ENCODE results near the gene CA10.

The CA10 gene

DNA sequence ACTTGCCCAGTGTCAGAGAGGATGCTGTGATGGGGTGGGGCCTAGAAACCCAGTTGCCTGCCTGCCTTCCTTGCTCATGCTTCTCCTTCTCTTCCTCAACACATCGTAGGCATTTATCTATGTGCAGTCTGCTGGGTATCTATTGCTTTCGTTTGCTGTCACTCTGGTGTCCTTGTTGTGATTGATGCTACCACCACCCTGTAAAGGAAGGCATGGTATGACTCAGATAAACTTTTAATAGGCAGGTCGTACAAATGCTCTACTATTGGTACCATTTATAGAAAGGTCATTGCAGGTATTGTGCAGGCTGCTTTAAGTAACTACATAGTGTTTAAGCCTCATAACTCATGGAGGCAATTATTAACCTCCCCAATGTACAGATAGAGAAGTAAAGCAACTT, 529.3 kb downstream of the CA10 start:
- Histone ChIP-seq H3K27me3 (ENCODE audit: low read depth, low read length) (no peaks in the 10 kb centered on the region), H3K27ac (ENCODE audit: low read length) (no peak overlapping the region), H3K36me3 (ENCODE audit: control insufficient read depth in 1 of 2, insufficient read depth in 2 of 2, low read length in 2 of 2) (no peaks in the 10 kb centered on the region), H3K9me3 (ENCODE audit: control insufficient read depth in 1 of 2, low read length in 2 of 2) (no peaks in the 10 kb centered on the region), H3K4me3 (ENCODE audit: low read depth in 1 of 2, low read length in 2 of 2) (no peak overlapping the region), H3K4me1 (ENCODE audit: control insufficient read depth in 1 of 2, insufficient read depth in 2 of 2, low read length in 2 of 2) (no peaks in the 10 kb centered on the region)

DNA sequence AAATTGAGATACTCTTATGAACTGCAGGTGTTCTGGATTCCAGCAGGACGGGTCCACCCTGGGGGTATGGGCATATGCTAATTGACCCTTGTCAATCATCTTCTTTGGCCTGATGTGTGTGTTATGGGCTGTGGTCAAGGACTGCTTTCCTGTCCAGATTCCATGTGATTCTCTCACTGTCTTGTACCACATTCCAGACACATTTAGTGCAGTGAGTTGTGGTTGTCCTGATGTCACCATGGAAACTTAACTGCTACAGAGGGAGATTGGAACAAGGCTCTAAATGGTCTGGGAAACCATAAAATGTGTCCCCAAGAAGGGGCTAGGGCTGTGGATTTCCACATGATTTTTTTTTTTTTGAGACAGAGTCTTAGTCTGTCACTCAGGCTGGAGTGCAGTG, 530.7 kb downstream of the CA10 start:
- no peaks in the 10 kb centered on the region for H3K4me1 ChIP-seq (ENCODE audit: control insufficient read depth in 1 of 2, insufficient read depth in 2 of 2, low read length in 2 of 2)
- no peaks in the 10 kb centered on the region for H3K9me3 ChIP-seq (ENCODE audit: control insufficient read depth in 1 of 2, low read length in 2 of 2)
- no peaks in the 10 kb centered on the region for H3K27me3 ChIP-seq (ENCODE audit: low read depth, low read length)
- H3K27ac ChIP-seq (ENCODE audit: low read length): no peak overlapping the region
- H3K4me3 ChIP-seq (ENCODE audit: low read depth in 1 of 2, low read length in 2 of 2): no peak overlapping the region
- no peaks in the 10 kb centered on the region for H3K36me3 ChIP-seq (ENCODE audit: control insufficient read depth in 1 of 2, insufficient read depth in 2 of 2, low read length in 2 of 2)

DNA sequence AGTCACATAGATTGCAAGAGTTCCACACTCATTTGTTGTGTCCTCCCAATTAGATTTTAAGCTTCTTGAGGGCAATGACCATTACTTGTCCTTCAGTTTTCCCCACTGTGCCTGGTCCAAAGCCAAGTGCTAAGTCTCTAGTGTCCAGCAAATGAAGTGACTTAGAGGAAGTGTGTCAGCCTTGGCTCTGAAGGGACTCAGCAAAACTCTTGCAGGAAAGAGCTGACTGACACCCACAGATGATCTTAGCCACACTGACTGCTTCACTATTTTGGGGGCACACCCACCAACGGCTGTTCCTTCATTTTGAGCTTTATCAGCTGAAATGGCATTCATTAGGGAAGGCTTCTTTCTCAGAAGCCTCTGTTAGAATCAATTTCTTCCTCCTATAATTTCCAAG, 540.0 kb downstream of the CA10 start:
- Histone ChIP-seq H3K27me3 (ENCODE audit: low read depth, low read length) (no peaks in the 10 kb centered on the region), H3K36me3 (ENCODE audit: control insufficient read depth in 1 of 2, insufficient read depth in 2 of 2, low read length in 2 of 2) (no peaks in the 10 kb centered on the region), H3K4me3 (ENCODE audit: low read depth in 1 of 2, low read length in 2 of 2) (no peak overlapping the region), H3K9me3 (ENCODE audit: control insufficient read depth in 1 of 2, low read length in 2 of 2) (no peaks in the 10 kb centered on the region), H3K27ac (ENCODE audit: low read length) (no peak overlapping the region), H3K4me1 (ENCODE audit: control insufficient read depth in 1 of 2, insufficient read depth in 2 of 2, low read length in 2 of 2) (no peaks in the 10 kb centered on the region)

DNA sequence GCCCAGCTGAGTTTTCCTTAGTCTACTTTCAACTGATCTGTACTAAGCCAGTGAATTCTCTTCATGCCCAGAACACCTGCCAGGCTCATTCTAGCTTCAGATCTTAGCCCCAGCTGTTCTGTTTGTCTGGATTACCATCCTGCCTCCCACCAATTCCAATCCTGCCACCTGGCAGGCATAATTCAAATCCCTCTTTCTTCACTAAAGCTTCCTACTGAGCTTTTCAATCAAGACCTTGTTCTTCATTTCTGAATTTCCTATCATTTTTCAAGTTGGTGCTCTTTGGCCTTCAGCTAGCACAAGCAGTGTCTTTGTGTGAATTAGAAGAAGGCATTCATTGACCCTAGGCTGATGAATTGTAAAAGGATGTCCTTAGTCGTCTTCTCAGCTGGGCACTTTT, 540.5 kb downstream of the CA10 start:
- Histone ChIP-seq H3K27me3 (ENCODE audit: low read depth, low read length) (no peaks in the 10 kb centered on the region), H3K9me3 (ENCODE audit: control insufficient read depth in 1 of 2, low read length in 2 of 2) (no peaks in the 10 kb centered on the region), H3K4me1 (ENCODE audit: control insufficient read depth in 1 of 2, insufficient read depth in 2 of 2, low read length in 2 of 2) (no peaks in the 10 kb centered on the region), H3K36me3 (ENCODE audit: control insufficient read depth in 1 of 2, insufficient read depth in 2 of 2, low read length in 2 of 2) (no peaks in the 10 kb centered on the region), H3K4me3 (ENCODE audit: low read depth in 1 of 2, low read length in 2 of 2) (no peak overlapping the region), H3K27ac (ENCODE audit: low read length) (no peak overlapping the region)

DNA sequence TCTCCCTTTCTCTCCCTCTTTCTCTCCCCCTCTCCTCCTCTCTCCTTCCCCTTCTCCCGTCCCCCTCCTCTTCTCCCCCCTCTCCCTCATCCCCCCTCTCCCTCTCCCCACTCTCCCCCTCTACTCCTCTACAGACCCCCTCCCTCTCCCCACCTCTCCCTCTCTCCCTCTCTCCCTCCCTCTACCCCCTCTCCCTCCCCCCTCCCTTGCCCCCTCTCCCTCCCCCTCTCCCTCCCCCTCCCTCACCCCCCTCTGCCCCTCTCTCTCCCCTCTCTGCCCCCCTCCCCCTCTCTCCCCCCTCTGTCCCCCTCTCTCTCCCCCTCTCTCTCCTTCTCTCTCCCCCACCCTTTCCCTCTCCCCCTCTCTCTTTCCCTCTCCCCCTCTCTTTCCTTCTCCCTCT, 545.3 kb downstream of the CA10 start:
- H3K4me1 ChIP-seq (ENCODE audit: control insufficient read depth in 1 of 2, insufficient read depth in 2 of 2, low read length in 2 of 2): no peaks in the 10 kb centered on the region
- no peaks in the 10 kb centered on the region for H3K9me3 ChIP-seq (ENCODE audit: control insufficient read depth in 1 of 2, low read length in 2 of 2)
- H3K36me3 ChIP-seq (ENCODE audit: control insufficient read depth in 1 of 2, insufficient read depth in 2 of 2, low read length in 2 of 2): no peaks in the 10 kb centered on the region
- H3K27ac ChIP-seq (ENCODE audit: low read length): no peak overlapping the region
- H3K4me3 ChIP-seq (ENCODE audit: low read depth in 1 of 2, low read length in 2 of 2): no peak overlapping the region
- no peaks in the 10 kb centered on the region for H3K27me3 ChIP-seq (ENCODE audit: low read depth, low read length)

DNA sequence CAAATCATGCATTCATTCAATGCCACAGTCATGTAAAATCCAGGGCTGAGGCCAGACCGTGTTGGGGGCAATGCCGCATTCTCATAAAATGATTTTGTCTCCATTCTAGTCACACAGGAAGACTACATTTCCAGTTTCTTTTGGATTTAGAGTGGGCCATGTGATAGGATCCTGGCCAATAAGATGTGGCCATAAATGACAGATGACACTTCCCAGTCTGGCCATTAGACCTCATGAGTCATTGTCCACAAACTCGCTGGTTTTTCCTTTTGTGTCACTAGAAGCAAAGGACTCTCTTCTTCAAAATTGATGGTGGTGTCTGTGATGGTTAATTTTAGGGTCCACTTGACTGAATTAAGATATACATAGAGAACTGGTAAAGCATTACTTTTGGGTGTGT, 545.8 kb downstream of the CA10 start:
- Histone ChIP-seq H3K9me3 (ENCODE audit: control insufficient read depth in 1 of 2, low read length in 2 of 2) (no peaks in the 10 kb centered on the region), H3K36me3 (ENCODE audit: control insufficient read depth in 1 of 2, insufficient read depth in 2 of 2, low read length in 2 of 2) (no peaks in the 10 kb centered on the region), H3K27me3 (ENCODE audit: low read depth, low read length) (no peaks in the 10 kb centered on the region)

DNA sequence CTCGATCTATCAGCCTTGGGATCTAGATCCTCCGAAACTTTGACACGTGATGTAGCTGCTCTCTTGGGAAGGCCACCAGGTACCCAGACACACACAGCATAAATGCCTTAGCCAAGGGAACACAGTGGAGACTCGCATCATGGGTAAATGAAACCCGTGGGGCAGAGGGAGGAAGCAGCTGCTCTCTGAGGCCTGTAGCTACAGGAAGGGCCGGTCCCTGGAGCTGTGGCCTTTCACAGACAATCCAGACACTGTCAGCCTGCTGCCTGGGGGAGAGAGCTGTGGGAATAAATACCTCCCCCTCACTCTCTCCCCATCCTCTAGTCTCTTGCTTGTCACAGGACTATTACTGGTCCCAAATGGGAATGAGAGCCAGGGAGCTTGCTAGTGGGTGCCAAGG, 546.9 kb downstream of the CA10 start:
- Histone ChIP-seq H3K9me3 (ENCODE audit: control insufficient read depth in 1 of 2, low read length in 2 of 2) (no peaks in the 10 kb centered on the region), H3K4me3 (ENCODE audit: low read depth in 1 of 2, low read length in 2 of 2) (no peak overlapping the region), H3K27ac (ENCODE audit: low read length) (no peak overlapping the region), H3K27me3 (ENCODE audit: low read depth, low read length) (no peaks in the 10 kb centered on the region), H3K4me1 (ENCODE audit: control insufficient read depth in 1 of 2, insufficient read depth in 2 of 2, low read length in 2 of 2) (no peaks in the 10 kb centered on the region), H3K36me3 (ENCODE audit: control insufficient read depth in 1 of 2, insufficient read depth in 2 of 2, low read length in 2 of 2) (no peaks in the 10 kb centered on the region)

More for the DNA sequence above, 545.8 kb downstream of the CA10 start:
- no peaks in the 10 kb centered on the region for H3K4me1 ChIP-seq (ENCODE audit: control insufficient read depth in 1 of 2, insufficient read depth in 2 of 2, low read length in 2 of 2)
- H3K27ac ChIP-seq (ENCODE audit: low read length): no peak overlapping the region
- H3K4me3 ChIP-seq (ENCODE audit: low read depth in 1 of 2, low read length in 2 of 2): no peak overlapping the region

DNA sequence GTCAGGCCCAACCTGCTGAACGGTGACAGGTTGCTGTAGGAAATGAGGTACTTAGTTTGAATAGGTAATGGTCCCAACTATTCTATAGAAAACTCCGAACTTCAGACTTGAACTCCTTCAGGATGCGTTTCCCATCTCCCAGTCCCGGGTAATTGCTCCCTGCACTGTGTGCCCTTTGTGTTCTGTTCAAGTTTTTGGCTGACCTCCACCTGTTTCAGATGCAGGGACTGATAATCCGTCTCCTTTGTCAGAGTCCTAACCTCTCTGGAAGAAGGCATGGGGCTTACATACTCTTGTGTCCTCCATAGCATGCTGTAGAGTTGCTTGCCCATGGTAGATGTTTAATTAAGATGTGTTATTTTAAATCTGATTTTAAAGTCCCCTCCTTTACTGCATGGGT, 547.7 kb downstream of the CA10 start:
- no peaks in the 10 kb centered on the region for H3K36me3 ChIP-seq (ENCODE audit: control insufficient read depth in 1 of 2, insufficient read depth in 2 of 2, low read length in 2 of 2)
- no peaks in the 10 kb centered on the region for H3K4me1 ChIP-seq (ENCODE audit: control insufficient read depth in 1 of 2, insufficient read depth in 2 of 2, low read length in 2 of 2)
- H3K9me3 ChIP-seq (ENCODE audit: control insufficient read depth in 1 of 2, low read length in 2 of 2): no peaks in the 10 kb centered on the region
- H3K27ac ChIP-seq (ENCODE audit: low read length): no peak overlapping the region
- no peak overlapping the region for H3K4me3 ChIP-seq (ENCODE audit: low read depth in 1 of 2, low read length in 2 of 2)
- no peaks in the 10 kb centered on the region for H3K27me3 ChIP-seq (ENCODE audit: low read depth, low read length)

DNA sequence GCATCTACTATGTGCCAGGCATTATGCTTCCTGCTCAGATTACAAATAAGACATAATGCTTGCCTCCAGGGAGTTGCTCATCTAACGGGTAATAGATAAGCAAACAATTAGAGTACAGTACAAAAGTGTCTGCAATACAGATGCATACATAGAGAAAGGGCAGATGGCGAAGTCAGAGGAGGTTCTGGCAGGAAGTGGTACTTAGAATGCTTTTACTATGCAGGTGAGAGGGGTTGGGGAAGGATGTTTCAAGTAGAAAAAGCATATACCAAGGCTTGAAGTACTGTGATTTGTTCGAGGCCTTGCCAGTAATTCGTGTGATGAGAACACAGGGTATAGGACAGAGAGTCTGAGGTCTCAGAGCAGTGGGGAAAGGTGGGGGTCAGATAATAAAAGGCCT, 548.4 kb downstream of the CA10 start:
- Histone ChIP-seq H3K4me3 (ENCODE audit: low read depth in 1 of 2, low read length in 2 of 2) (no peak overlapping the region), H3K9me3 (ENCODE audit: control insufficient read depth in 1 of 2, low read length in 2 of 2) (no peaks in the 10 kb centered on the region), H3K27ac (ENCODE audit: low read length) (no peak overlapping the region), H3K36me3 (ENCODE audit: control insufficient read depth in 1 of 2, insufficient read depth in 2 of 2, low read length in 2 of 2) (no peaks in the 10 kb centered on the region), H3K4me1 (ENCODE audit: control insufficient read depth in 1 of 2, insufficient read depth in 2 of 2, low read length in 2 of 2) (no peaks in the 10 kb centered on the region), H3K27me3 (ENCODE audit: low read depth, low read length) (no peaks in the 10 kb centered on the region)

DNA sequence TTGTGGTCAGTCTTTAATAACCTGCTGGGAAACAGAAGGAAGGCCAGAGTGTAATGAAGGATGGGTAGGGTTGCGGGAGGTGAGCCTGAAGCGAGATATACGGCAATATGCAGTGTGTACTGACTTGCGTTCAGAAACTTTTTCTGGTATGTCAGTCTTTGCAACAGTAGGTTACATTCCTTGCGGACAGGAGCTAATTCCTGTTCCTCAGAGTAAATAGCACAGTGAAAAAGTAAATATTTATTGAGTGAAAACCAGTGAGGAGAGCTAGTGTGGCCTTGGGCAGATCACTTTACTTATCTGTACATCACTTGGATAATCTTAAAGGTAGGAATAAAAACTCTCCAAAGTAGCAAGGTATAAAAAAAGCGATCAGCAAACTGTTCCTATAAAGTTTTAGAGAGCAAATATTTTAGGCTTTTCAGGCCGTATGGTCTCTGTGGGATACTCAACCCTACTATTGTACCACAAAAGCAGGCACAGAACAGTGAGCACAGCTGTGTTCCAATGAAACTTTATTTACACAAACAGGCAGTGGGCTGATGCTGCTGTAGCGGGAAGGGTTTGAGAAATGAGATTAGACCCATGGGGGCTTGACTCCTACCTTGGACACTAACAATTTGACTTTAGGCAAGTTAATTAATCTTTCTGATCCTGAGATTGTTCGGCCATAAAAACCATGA, 550.1 kb downstream of the CA10 start:
- H3K27me3 ChIP-seq (ENCODE audit: low read depth, low read length): no peaks in the 10 kb centered on the region
- no peaks in the 10 kb centered on the region for H3K9me3 ChIP-seq (ENCODE audit: control insufficient read depth in 1 of 2, low read length in 2 of 2)
- no peaks in the 10 kb centered on the region for H3K4me1 ChIP-seq (ENCODE audit: control insufficient read depth in 1 of 2, insufficient read depth in 2 of 2, low read length in 2 of 2)
- no peak overlapping the region for H3K4me3 ChIP-seq (ENCODE audit: low read depth in 1 of 2, low read length in 2 of 2)
- no peaks in the 10 kb centered on the region for H3K36me3 ChIP-seq (ENCODE audit: control insufficient read depth in 1 of 2, insufficient read depth in 2 of 2, low read length in 2 of 2)
- no peak overlapping the region for H3K27ac ChIP-seq (ENCODE audit: low read length)

DNA sequence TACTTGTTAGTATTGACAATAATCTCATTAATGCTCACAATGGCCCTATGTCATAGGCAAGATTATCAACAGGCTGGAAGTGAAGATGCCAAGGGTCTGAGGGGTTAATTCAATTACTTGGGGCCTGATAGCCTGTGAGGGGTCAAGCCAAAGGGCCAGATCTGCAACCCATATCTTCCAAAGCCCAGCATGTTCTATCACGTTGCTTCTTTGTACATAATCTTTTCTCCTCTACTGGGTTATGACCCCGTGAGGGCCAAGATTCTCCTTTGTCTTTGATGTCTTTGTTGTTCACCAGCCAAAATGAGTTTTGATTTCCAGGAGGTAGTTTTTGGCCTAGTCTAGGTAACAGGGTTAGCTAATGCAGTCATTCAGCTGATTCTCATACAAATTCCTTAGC, 551.0 kb downstream of the CA10 start:
- no peaks in the 10 kb centered on the region for H3K4me1 ChIP-seq (ENCODE audit: control insufficient read depth in 1 of 2, insufficient read depth in 2 of 2, low read length in 2 of 2)
- no peaks in the 10 kb centered on the region for H3K9me3 ChIP-seq (ENCODE audit: control insufficient read depth in 1 of 2, low read length in 2 of 2)
- H3K27me3 ChIP-seq (ENCODE audit: low read depth, low read length): no peaks in the 10 kb centered on the region
- H3K4me3 ChIP-seq (ENCODE audit: low read depth in 1 of 2, low read length in 2 of 2): no peak overlapping the region
- no peak overlapping the region for H3K27ac ChIP-seq (ENCODE audit: low read length)
- no peaks in the 10 kb centered on the region for H3K36me3 ChIP-seq (ENCODE audit: control insufficient read depth in 1 of 2, insufficient read depth in 2 of 2, low read length in 2 of 2)

DNA sequence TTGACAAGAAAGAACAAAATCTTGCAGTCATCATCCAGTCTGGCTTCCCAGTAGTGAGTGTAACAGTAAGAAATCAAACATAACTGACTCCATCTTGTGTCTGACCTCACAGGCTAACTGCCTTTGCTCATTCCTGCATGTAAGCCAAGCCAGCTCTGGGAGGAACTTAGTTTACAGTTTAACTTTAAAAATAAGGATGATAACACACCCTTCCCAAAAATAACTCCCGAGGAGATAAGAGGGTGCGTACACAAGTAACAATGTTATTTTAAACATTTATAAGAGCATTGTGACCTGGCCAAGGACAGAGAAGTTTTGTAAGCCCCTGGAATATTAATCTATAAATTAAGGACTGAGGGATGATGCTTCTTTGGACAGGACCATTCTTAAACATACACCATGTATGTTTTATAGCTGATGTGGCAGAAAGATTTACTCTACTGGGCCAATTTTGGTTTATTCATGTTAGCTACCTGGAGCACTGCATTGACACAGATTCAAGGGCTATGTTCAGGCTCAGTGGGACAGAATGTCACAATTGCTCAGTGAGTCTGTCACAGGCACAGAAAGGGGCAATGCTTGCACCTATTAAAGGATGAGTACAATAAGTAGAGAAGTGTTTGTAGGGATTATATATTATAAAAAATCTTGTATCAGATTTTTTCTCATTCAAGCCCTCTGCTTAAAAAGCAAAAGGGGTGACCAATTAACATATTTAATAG, 554.1 kb downstream of the CA10 start:
- H3K4me1 ChIP-seq (ENCODE audit: control insufficient read depth in 1 of 2, insufficient read depth in 2 of 2, low read length in 2 of 2): no peaks in the 10 kb centered on the region
- no peaks in the 10 kb centered on the region for H3K36me3 ChIP-seq (ENCODE audit: control insufficient read depth in 1 of 2, insufficient read depth in 2 of 2, low read length in 2 of 2)
- no peak overlapping the region for H3K4me3 ChIP-seq (ENCODE audit: low read depth in 1 of 2, low read length in 2 of 2)
- H3K9me3 ChIP-seq (ENCODE audit: control insufficient read depth in 1 of 2, low read length in 2 of 2): no peaks in the 10 kb centered on the region
- no peaks in the 10 kb centered on the region for H3K27me3 ChIP-seq (ENCODE audit: low read depth, low read length)
- no peak overlapping the region for H3K27ac ChIP-seq (ENCODE audit: low read length)
